H1 (cell line): ENCODE data around the gene TM2D1. TPM values are rescaled to one million over a fixed set of nuclear protein-coding genes. Genes with fewer than 3 reads are reported as not detected.

Experiments used
- polyA plus RNA-seq, 7 experiments: library from polyadenylated mRNA; depleted of rRNA in 3 of 7; stranded (reverse) in 5 of 7; unstranded in 2 of 7; fragments of >200 nt in 5 of 7; fragments of 200-250 nt in 2 of 7; gene quantifications; 1 replicate in 5 of 7; 2 replicates in 1 of 7; 4 replicates in 1 of 7; pipeline versions ENCODE4 v1.2.1 to v1.2.3, GENCODE V29; 2011 to 2013; ENCODE audit warnings: missing spikeins in 2 of 7, mixed read lengths in 2 of 7
- total RNA-seq: library from RNA; stranded (reverse); fragmentation: NEBNext Ultra II Directional; extraction: Animal tissue kit (Norgen Biotek cat#: 25700); gene quantifications from 2 replicates; pipeline ENCODE4 v1.2.1, GENCODE V29; 2021

The TM2D1 gene
- total and polyA plus RNA-seq, 2 of the 8 experiments (the other 6 are each of a cell fraction or from before 2014, with no cell fraction given): 17.7 to 20.5 TPM

Other genes with a start within 250 kb of the TM2D1 start
- gene PATJ, start 17.3 kb upstream of the TM2D1 start, total RNA-seq: 45.8 and 55.6 TPM in 2 replicates
- 6.3 and 8.2 TPM in 2 replicates for gene PATJ, start 17.3 kb upstream of the TM2D1 start, polyA plus RNA-seq (2011; rRNA removed)